Forelimb muscle (tissue), 1 donor: ENCODE measurements around the gene PRLR. TPM values are rescaled to one million over a fixed set of nuclear protein-coding genes. Genes with fewer than 3 reads are reported as not detected.
"Not testable (repeated sequence)": the region's sequence is repeated elsewhere in the genome, so short reads cannot be mapped to it uniquely, and the experiment has no call there.

Experiments
- DNase-seq: peaks from one replicate; pipeline ENCODE4 v3.0.0-alpha.2; 2013; ENCODE audit warnings: low read depth
- polyA plus RNA-seq: library from polyadenylated mRNA; unstranded; fragments of 120-200 nt; gene quantifications from one replicate; pipeline ENCODE4 v1.2.1, GENCODE V29; 2013; ENCODE audit not compliant: insufficient read length

Gene PRLR
- polyA plus RNA-seq = 0.38 TPM

DNA sequence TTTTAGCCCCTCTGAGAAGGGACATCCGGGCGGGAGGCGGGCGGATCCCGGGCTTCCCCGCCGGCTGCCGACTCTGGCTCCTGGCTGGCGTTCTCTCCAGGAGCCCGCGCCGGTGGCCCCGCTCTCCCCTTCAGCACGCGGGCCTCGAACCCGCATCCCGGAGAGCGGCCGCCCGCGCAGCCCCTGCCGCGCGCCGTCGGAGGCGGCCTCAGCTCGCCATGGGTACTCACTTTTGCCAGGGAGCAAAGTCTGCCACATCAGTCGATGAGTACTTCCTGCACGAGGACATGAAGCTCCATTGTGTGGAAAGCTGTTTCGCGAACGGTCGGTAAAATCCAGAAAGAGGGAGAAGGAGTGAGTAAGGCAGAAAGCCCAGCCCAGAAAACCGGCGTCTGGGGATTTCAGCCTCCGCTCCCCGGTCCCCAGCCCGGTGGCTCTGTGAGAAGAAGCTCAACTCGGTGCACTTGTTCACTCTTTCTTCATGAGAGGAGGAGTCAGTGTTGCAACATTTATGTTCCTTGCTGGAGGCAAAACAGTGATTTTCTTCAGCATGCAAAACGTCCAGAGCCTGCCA lies at the start of gene PRLR:
Gene PRLR (minus strand): TSS at position 450 of the 574 bp plus-strand sequence. CDS start 140,867 bp downstream, outside the sequence.
- DNase-seq = no peak

DNA sequence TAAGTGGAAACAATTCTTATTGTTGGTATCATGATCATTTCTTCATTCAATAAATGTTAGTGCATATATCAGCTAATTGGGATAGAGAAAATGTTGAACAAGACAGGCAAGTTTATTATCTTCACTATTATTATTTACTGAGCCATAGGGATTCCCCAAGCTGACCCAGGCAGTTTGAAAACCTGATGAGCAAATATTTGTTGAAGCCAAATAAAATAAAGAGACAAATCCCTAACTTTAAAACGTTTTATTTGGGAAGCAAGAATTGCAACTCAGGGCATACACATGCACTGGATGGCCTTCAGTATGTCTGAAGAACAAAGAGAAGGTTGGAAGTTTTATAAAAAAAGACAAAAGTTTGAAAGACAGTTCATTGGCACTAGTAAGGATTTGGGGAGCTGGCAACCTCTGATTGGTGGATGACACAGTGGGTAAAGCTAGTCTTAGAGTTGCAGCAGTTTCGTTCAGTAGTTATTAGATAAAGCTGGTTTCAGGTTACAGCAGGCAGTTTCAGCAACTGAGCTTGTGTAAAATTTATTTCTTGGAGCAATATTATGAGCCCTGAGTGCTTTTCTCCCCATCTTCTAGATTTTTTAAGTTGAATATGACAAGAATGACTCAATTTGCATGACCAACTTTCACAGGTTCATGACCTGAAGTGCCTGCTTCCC lies 44.7 kb upstream of the PRLR start:
- no peak for DNase-seq

DNA sequence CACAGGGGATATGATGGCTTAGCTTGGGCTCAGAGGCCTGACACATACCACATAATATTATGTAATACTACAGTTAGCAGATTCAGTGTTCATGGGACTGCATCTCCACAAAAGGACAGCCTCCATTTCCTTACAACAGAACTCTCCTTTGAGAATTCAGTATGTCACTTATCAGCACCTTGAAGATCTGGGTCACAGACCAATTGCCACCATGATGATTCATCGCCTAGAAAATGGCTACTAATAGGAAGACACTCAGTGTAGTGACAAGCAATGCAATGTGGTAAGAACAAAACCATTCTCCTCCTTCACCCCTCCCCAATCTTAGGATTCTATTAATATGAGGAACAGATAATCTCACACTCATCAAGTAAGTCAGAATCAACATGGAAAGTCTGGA lies 38.7 kb upstream of the PRLR start:
- no peak for DNase-seq

DNA sequence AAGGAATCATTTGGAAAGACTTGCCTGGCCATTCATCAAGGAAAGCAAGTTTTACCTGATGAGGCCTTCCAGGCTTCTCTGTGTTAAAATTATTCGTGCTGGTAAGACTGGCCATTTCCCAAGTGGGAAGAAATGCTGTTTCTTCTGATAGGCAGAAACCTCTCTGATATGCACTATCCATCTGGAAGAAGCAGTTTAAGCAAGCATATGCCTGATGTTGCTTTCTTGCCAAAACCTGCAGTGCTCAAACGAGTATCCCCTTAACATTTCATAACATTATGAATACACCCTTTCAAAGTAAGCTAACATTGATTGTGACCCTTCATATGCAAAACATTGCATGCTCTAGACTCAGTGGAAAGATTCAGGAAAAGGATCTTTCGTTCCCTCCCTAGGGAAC lies 36.0 kb upstream of the PRLR start:
- DNase-seq = no peak

DNA sequence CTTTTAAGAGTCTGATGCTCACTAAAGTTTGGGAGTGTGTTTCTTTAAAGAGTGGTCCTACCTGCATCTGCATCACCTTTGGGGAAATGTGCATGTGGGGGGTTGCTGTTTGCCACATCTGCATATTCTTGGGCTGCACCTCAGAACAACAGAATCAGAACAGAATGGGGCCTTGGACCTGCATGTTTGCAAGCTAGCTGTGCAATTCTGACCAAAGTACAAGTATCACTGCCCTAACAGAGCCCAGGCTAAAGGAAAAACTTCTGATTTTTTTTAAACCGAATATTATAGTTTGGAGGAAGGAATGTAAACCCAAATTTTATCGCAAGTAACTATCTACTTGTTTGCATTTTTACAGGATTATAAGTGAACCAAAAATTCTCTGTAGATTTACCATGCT lies 34.2 kb upstream of the PRLR start:
- no peak for DNase-seq

DNA sequence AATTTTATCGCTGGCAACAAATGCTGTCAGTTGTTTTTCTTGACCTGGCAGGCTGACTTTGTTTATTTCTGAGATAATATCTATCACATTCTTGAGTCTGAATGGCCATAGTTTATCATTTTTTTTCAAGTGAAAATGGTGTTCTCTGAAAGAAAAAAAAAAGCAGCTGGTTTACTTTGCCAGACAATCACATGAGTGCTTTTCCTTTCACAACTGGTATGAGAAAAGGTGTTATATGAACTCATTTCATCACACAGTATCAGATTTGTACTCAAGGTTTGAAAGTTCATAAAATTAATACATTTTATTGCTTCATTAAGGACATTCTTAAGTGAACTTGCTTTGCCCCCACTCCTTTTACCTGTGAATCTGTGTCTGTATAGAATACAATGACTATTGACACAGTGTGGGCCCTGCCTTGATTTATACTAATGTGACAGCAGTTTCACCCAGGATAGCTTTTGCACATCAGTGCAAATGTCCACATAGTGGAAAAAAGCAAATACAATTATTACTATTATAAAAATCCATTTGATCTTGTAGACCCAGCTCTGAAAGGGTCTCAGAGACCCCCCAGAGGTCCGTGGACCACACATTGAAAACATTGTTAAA lies 33.1 kb upstream of the PRLR start:
- no peak for DNase-seq

DNA sequence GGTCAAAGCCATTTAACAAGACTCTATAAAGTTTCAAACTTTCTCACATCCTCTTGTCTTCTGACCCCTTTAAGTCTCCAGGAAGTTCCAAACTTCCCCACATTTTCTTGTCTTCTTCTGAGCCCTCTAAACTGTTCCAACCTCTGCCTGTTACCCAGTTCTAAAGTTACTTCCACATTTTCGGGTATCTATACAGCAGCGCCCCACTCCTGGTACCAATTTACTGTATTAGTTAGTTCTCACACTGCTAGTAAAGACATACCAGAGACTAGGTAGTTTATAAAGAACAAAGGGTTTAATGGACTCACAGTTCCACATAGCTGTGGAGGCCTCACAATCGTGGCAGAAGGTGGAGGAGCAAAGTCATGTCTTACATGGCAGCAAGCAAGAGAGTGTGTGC lies 23.3 kb upstream of the PRLR start:
- DNase-seq = no peak

DNA sequence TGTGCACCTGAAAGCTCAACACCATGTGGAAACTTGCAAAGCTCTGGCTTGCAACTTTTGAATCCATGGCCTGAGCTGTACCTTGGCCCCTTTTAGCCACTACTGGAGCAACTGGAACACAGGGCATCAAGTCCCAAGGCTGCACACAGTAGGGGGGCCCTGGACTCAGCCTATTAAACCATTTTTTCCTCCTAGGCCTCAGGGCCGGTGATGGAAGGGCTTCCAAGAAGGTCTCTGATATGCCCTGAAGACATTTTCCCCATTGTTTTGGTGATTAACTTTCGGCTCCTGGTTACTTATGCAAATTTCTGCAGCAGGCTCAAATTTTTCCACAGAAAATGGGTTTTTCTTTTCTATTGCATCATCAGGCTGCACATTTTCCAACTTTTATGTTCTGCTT lies 22.7 kb upstream of the PRLR start:
- no peak for DNase-seq

DNA sequence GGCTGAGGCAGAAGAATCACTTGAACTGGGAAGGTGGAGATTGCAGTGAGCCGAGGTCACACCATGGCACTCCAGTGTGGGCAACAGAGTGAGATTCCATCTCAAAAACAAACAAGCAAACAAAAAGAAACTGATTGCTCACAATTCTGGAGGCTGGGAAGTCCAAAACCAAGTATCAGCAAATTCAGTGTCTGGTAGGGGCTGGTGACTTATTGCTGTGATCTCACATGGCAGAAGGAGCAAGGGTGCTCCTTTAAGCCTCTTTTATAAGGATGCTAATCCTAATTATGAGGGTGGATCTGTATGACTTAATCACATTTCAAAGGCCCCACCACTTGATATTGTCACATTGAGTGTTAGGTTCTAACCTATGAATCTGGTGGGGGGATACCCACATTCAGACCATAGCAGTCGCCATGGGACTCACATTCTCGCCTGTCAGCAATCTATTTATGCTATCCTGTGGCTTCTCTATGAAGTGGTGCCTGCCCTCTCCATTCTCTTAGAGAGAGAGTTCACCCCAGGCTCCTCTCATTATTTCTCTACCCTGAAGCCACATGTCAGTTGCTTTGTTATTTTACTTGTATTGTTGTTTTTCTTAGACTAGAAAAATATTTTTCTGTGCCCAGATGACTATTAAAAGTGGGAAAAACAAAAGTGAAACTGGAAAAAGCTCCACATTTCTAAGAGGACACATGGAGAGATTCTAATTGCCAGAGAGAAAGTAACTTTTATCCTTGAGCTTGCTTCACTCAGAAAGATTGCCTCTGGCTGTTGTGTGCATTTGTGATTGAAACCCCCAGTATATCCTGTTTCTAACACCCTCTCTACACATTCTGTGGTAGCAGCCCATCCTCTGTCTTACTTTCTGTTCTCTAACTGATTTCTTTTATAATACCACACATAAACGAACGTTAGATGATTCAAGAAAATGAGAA lies 18.8 kb upstream of the PRLR start:
- DNase-seq = no peak

DNA sequence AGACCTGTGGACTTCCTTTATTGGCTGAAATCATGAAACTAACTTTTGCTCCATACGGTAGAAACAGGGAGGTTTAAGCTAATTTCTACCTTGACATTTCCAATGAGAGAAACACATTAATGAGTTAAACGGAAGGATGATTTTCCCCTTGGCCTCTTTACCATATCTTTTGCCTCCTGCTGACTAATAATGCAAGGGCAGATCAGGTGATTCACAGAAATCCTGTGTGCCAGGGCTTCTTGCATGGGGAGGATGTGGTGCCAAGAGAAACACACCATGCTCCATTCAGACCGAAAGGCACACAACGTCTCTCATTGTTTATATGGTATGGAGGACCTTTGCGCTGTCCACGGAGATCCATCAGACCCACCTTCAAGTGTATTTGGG lies 17.4 kb upstream of the PRLR start:
- DNase-seq = no peak

DNA sequence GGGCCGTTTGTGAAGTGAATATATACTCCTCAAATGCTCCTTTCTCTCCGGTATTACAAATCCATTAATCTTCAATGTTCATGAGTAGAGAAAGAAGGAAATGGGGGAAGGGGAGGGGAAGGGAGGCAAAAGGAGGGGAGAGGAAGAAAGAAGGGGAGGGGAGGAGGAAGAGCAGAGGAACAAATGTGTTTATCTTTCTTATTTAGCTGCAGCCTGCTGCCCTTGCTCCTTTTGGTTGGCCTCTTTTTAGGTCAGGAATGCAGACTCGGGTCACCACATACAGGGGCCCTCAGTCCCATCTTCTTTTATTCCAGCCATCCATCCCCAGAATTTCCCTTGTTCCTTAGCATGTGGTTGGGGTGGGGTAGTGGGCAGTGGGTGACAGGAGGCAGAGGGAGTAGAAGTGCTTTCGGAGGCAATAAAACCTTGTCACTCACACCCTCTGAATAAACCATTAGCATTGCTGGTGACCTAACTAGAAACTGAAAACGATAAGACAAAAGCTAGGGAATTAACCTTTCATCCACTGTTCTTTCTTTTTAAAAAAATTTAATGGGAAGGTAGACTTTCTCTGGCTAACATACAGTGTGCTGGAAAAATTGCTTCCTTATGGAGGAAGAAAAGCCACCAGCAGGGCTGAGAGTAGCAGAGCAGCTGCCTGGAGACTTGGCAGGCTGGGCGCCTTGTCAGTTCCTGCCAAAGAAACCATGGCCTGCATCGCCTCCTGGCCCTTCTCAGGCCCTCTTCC lies 16.8 kb upstream of the PRLR start:
- DNase-seq = no peak

DNA sequence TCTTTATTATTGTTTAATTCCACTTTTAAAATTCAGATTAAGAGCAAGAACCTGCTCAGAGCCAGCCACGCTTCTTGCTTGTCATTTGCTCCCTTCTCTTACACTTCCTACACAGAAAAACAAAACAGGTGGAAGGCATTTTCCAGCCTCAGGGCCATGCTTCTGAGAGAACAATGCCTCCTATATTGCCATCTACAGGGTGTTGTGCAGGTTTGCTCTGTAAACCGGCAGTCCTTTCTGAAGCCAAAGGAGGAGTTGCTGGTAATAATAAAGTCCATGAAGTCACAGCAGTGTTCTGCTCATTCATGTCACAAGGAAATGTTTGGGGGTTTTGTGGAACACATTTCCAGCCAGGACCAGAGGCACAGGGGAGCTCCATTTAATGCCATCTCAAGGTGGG lies 16.1 kb upstream of the PRLR start:
- DNase-seq = no peak

DNA sequence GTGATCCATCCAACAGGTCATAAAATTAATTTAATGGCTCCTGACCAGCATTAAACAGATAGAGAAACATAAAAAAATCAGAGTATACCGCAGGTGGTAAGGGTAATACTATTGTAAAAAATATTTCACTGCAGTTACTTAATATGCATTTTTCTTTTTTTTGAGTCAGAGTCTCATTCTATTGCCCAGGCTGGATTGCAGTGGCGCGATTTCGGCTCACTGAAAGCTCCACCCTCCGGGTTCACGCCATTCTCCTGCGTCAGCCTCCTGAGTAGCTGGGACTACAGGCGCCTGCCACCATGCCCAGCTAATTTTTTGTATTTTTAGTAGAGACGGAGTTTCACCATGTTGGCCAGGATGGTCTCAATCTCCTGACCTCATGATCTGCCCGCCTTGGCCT lies 15.1 kb upstream of the PRLR start:
- DNase-seq = not testable (repeated sequence)

DNA sequence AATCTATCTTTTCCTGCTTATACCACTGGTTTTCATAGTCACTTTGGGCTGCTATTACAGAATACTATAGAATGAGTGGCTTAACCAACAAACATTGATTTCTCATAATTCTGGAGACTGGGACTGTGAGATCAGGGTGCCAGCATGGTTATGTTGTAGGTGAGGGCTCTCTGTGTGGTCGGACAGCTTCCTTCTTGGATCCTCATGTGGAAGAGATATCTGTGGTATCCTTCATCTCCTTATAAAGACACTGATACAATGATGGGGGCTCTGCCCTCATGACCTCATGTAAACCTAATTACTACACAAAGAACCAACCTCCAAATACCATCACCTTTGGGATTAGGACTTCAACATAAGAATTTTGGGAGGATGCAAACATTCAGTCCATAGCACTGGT lies 13.9 kb upstream of the PRLR start:
- DNase-seq = no peak

DNA sequence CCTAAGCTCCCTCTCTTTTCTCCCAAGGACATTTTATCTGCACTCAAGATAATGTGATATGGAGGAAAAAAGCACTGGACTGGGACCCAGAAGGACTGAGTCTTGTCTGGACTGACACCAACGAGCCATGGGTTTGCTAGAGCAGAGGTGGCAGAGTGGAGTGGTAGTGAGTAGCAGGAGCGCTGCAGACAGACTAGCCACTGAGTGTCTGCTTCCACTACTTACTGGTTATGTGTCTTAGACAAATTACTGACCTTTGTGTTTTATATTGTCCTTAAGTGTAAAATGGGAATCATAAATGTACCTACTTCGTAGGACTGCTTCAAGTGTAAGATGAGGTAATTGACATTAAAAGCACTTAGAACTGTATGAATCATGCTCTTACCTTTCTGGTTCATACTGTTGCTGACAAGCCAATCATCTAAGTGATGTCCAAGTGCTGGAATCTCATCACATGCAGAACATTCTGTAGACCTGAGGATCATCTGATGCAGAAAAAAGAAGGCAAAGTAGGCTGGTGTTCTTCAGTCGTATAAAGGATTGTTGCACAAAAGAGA lies 12.5 kb upstream of the PRLR start:
- no peak for DNase-seq

DNA sequence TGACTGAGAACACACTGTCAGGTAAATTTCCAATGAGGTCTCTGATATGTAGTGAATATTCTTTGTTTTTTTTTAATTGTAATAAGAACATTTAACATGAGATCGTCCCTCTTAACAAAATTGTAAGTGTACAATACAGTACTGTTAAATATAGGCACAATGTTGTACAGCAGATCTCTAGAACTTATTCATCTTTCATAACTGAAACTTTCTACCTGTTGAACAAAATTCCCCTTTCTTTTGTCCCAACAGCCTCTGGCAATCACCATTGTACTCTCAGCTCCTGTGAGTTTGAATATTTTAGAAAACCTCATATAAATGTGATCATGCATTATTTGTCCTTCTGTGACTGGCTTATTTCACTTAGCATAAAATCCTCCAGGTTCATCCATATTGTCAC lies 10.6 kb upstream of the PRLR start:
- no peak for DNase-seq

DNA sequence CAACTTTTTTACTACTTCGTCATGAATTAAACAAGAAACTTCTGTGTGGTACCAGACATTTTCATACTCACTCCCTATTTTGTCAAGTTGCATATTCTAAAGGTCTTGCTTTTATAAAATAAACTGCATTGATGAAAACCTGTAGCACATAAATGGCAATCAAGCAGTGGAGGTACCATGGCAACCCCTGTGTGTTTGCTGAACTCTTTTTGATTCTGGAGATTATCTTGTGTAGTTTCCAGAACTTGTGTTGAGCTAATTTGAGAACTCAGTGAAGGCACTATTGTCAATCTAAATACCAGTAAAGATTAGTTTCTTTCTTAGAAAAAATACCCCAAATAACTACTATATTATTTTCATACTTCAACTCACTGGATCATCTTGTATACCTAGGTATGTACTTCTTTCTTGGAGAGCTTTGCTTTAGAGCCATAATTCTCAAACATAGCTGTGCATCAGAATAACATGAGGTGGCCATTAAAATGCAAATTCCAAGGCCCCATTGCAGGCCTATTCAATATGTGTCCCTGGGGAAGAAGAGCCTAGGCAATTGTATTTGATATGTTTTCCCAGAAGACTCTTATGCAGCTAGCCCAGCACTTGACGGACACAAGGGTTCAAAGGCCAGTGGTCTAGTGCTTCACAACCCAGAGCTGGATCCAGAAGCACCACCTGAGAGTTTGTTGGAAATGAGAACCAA lies 9.8 kb upstream of the PRLR start:
- no peak for DNase-seq

DNA sequence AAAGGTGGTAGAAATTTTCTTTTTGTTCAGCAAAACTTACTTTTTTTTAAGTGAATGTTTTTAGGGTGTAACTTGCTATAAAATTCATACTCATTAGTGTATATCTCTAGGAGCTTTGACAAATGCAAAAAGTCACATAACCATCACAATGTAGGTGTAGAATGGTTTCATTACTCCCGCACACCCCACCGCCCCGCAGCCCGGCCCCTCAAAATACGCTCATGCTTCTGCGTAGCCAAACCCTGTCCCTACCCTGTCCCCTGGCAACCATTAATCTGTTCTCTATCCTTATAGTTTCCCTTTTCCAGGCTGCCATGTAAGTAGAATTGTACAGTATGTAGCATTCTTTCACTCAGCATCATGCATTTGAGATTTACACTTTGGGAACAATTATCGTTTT lies 9.2 kb upstream of the PRLR start:
- no peak for DNase-seq

DNA sequence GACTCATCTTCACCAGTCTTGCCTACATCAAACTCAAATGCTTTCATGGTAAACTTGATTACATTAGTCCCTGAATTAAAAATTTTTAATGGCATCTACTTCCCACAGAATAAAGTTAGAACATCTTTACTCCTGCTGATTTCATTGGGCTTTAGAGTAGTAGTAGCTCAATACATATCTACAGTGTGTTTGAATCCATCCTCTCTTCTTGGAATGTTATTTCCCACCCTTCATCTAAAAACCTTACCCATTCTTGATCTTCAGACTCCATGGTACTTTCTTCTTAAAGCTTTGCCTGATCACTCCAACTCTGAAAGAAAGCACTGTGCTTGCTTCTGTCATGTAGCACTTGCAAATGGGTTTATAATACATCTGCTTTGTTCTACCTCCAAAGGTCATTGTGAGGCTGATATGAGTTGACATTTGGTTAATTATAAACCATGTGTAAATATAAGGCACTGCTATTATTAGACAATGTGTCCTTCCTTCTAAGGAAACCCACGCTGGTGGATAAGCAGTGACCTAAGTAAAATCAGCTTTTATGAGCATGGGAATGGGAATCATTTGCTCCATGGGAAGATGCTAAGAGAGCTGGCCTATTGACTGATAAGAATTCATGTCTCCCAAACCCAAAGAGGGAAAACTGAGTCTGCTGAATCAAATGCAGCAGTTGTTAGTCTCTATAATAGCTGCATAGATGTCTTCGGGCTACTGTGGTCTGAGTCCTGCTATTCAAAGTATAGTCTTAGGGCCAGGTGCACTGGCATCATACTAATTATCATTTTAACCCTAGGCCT lies 7.5 kb upstream of the PRLR start:
- DNase-seq = no peak

DNA sequence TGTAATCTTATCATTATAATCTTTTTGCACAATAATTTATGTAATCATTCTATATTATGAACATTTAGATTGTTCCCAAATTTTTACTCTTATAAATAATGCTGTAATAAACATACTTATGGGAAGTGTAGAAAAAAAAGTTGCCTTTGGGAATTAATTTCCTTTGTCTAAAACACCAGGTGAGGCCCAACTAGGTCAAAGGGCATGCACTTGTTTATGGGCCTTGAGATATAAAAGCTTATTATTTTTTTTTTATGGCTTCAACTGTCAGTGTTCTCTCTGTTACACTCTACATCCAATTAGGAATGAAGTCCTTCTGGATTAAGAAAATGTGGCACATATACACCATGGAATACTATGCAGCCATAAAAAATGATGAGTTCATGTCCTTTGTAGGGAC lies 6.5 kb upstream of the PRLR start:
- no peak for DNase-seq
